ENCODE results near the gene ALOX5AP. TPM values are rescaled to one million over a fixed set of nuclear protein-coding genes. Genes with fewer than 3 reads are reported as not detected.

ALOX5AP gene
- total and polyA plus RNA-seq, 4 donors = 3.5 to 6.7 (median 4.1) TPM

DNA sequence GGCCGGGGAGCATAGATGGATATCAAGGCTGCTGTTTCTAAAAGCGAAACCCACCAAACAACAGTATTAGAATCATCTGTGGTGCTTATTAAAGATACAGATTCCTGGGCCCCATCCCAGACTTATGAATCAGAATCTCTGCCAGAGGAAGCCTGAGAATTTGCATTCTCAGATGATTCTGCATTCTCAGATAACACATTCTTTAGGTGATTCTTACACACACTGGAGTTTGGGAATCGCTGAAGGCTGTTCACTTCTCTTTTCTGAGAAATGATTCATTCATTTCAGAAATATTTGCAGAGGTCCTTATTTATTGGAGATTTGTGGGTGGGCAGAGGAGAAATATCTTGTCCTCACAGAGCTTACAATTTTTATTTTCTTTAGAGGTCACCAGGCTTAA is 24.4 kb downstream of the ALOX5AP start (continued):
- TF ChIP-seq RAD21 (IDR thresholded peaks at IDR 0.05) (no peak), HNF4G (IDR thresholded peaks at IDR 0.05) (no peak), HNF4A (conservative IDR thresholded peaks at IDR 0.05) (no peak), EGR1 (IDR thresholded peaks at IDR 0.05; ENCODE audit: low read depth in 2 of 2) (no peak), SP1 (IDR thresholded peaks at IDR 0.05) (no peak), GABPA (IDR thresholded peaks at IDR 0.05 in 1 of 2, conservative IDR thresholded peaks at IDR 0.05 in 1 of 2) (no peak), TAF1 (conservative IDR thresholded peaks at IDR 0.05) (no peak)
- TF ChIP-seq, protein P1, sequence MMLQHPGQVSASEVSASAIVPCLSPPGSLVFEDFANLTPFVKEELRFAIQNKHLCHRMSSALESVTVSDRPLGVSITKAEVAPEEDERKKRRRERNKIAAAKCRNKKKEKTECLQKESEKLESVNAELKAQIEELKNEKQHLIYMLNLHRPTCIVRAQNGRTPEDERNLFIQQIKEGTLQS (IDR thresholded peaks at IDR 0.05) = no peak
- TF ChIP-seq, protein P2, sequence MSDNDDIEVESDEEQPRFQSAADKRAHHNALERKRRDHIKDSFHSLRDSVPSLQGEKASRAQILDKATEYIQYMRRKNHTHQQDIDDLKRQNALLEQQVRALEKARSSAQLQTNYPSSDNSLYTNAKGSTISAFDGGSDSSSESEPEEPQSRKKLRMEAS (IDR thresholded peaks at IDR 0.05) = no peak

DNA sequence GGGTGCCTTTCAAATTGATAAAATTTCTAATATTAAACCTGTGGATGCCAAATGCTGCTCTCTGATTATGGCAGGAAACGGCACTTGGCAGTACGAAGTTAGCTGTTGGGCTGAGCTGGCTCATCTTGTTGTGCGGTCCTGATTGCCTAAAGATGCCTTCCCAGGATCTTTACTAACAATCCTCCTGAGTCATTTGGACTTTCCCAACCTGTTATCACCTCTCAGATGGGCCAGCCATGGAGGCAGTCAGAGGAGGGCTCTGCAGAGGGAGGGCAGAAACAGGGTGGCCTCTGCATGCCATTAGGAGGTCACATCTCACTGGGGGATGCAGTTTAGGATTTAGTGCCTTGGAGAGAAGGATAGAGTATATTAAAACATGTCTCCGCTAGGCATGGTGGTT is 27.3 kb downstream of the ALOX5AP start:
- no peak overlapping the region for H3K27ac ChIP-seq (ENCODE audit: low read depth in 1 of 2, low read length in 2 of 2)
- H3K9me3 ChIP-seq (ENCODE audit: control insufficient read depth in 4 of 4, low read length in 3 of 4) = no peaks in the 10 kb centered on the region
- TF ChIP-seq, protein P1 (IDR thresholded peaks at IDR 0.05) = no peak
- TF ChIP-seq GABPA (IDR thresholded peaks at IDR 0.05 in 1 of 2, conservative IDR thresholded peaks at IDR 0.05 in 1 of 2) (no peak), FOXA2 (IDR thresholded peaks at IDR 0.05) (no peak)
- no peak for DNase-seq (ENCODE audit: low spot score)
- H3K9ac ChIP-seq (ENCODE audit: low read depth in 1 of 2, low read length in 2 of 2) = no peak overlapping the region
- no peaks in the 10 kb centered on the region for H3K36me3 ChIP-seq (ENCODE audit: control insufficient read depth in 4 of 4, insufficient read depth in 3 of 4, low read depth in 1 of 4, low read length in 3 of 4)
- 87% methylated on average over 4 of the region's 4 CpGs for WGBS
- H3K4me1 ChIP-seq (ENCODE audit: control insufficient read depth in 4 of 4, insufficient read depth in 4 of 4, low read length in 3 of 4) = no peaks in the 10 kb centered on the region
- H3K27me3 ChIP-seq (ENCODE audit: control insufficient read depth in 4 of 4, insufficient read depth in 4 of 4, low read length in 3 of 4) = no peaks in the 10 kb centered on the region
- H3K4me3 ChIP-seq (ENCODE audit: low read depth in 1 of 3, low read length in 3 of 3) = no peak overlapping the region

DNA sequence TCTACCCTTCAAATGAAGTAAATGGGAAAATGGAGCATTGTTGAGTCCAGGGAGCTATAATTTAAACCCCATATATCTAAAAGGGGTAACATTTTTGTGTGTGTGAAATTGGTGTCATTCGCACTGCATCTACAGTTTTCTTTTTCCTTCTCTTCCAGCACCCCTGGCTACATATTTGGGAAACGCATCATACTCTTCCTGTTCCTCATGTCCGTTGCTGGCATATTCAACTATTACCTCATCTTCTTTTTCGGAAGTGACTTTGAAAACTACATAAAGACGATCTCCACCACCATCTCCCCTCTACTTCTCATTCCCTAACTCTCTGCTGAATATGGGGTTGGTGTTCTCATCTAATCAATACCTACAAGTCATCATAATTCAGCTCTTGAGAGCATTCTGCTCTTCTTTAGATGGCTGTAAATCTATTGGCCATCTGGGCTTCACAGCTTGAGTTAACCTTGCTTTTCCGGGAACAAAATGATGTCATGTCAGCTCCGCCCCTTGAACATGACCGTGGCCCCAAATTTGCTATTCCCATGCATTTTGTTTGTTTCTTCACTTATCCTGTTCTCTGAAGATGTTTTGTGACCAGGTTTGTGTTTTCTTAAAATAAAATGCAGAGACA is 28.6 kb downstream of the ALOX5AP start:
- no peak overlapping the region for H3K9ac ChIP-seq (ENCODE audit: low read depth in 1 of 2, low read length in 2 of 2)
- 83% methylated on average over 8 of the region's 8 CpGs for WGBS
- no peaks in the 10 kb centered on the region for H3K36me3 ChIP-seq (ENCODE audit: control insufficient read depth in 4 of 4, insufficient read depth in 3 of 4, low read depth in 1 of 4, low read length in 3 of 4)

More for the DNA sequence above, 28.6 kb downstream of the ALOX5AP start:
- no peak for DNase-seq (ENCODE audit: low spot score)
- Histone ChIP-seq H3K9me3 (ENCODE audit: control insufficient read depth in 4 of 4, low read length in 3 of 4) (no peaks in the 10 kb centered on the region), H3K27me3 (ENCODE audit: control insufficient read depth in 4 of 4, insufficient read depth in 4 of 4, low read length in 3 of 4) (no peaks in the 10 kb centered on the region), H3K4me1 (ENCODE audit: control insufficient read depth in 4 of 4, insufficient read depth in 4 of 4, low read length in 3 of 4) (no peaks in the 10 kb centered on the region), H3K4me3 (ENCODE audit: low read depth in 1 of 3, low read length in 3 of 3) (no peak overlapping the region), H3K27ac (ENCODE audit: low read depth in 1 of 2, low read length in 2 of 2) (no peak overlapping the region)
- TF ChIP-seq EGR1 (IDR thresholded peaks at IDR 0.05; ENCODE audit: low read depth in 2 of 2) = no peak
- no peak for TF ChIP-seq HNF4A (conservative IDR thresholded peaks at IDR 0.05)
- no peak for TF ChIP-seq RXRA (IDR thresholded peaks at IDR 0.05)
- TF ChIP-seq NR2F2 (IDR thresholded peaks at IDR 0.05) = no peak
- no peak for TF ChIP-seq RAD21 (IDR thresholded peaks at IDR 0.05)
- TF ChIP-seq, protein P3, sequence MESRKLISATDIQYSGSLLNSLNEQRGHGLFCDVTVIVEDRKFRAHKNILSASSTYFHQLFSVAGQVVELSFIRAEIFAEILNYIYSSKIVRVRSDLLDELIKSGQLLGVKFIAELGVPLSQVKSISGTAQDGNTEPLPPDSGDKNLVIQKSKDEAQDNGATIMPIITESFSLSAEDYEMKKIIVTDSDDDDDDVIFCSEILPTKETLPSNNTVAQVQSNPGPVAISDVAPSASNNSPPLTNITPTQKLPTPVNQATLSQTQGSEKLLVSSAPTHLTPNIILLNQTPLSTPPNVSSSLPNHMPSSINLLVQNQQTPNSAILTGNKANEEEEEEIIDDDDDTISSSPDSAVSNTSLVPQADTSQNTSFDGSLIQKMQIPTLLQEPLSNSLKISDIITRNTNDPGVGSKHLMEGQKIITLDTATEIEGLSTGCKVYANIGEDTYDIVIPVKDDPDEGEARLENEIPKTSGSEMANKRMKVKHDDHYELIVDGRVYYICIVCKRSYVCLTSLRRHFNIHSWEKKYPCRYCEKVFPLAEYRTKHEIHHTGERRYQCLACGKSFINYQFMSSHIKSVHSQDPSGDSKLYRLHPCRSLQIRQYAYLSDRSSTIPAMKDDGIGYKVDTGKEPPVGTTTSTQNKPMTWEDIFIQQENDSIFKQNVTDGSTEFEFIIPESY (IDR thresholded peaks at IDR 0.05) = no peak
- TF ChIP-seq, protein P2 (IDR thresholded peaks at IDR 0.05) = no peak
- TF ChIP-seq SP1 (IDR thresholded peaks at IDR 0.05) = no peak
- TF ChIP-seq, protein P4, sequence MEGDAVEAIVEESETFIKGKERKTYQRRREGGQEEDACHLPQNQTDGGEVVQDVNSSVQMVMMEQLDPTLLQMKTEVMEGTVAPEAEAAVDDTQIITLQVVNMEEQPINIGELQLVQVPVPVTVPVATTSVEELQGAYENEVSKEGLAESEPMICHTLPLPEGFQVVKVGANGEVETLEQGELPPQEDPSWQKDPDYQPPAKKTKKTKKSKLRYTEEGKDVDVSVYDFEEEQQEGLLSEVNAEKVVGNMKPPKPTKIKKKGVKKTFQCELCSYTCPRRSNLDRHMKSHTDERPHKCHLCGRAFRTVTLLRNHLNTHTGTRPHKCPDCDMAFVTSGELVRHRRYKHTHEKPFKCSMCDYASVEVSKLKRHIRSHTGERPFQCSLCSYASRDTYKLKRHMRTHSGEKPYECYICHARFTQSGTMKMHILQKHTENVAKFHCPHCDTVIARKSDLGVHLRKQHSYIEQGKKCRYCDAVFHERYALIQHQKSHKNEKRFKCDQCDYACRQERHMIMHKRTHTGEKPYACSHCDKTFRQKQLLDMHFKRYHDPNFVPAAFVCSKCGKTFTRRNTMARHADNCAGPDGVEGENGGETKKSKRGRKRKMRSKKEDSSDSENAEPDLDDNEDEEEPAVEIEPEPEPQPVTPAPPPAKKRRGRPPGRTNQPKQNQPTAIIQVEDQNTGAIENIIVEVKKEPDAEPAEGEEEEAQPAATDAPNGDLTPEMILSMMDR (IDR thresholded peaks at IDR 0.05; ENCODE audit: low read depth, low read length, missing input control) = no peak
- TF ChIP-seq FOXA1 (IDR thresholded peaks at IDR 0.05) = no peak

Measured in liver (tissue), 9 donors.